K562 (cell line): ENCODE measurements around the gene SAMD8. TPM values are rescaled to one million over a fixed set of nuclear protein-coding genes. Genes with fewer than 3 reads are reported as not detected.

Experiments
- BRD9 ChIP-seq: fragments of 450-650 bp; IDR thresholded peaks from 2 replicates; pipeline ENCODE4 v1.6.1; 2018; ENCODE audit warnings: low read depth; ENCODE audit not compliant: partially characterized antibody
- FOXM1 ChIP-seq, 2 experiments: fragments of 450-650 bp in 1 of 2; sonication (generic) in 1 of 2; formaldehyde crosslinking in 1 of 2; IDR thresholded peaks; 2 replicates each; pipeline versions ENCODE4 v1.6.1 to v1.9.0; 2017 to 2022; ENCODE audit warnings: low read depth in 2 of 2, mild to moderate bottlenecking in 2 of 2, missing genetic modification reagents in 1 of 2, moderate library complexity in 1 of 2
- JUND ChIP-seq, 2 experiments: IDR thresholded peaks; 2 replicates in 1 of 2; 3 replicates in 1 of 2; pipeline ENCODE4 v1.6.1; 2011; ENCODE audit warnings: borderline replicate concordance in 2 of 2, low read depth in 2 of 2, low read length in 2 of 2, improper control_type of control experiment in 1 of 2, missing biosample characterization in 1 of 2, missing genetic modification characterization in 1 of 2, missing genetic modification reagents in 1 of 2
- MTA1 ChIP-seq: fragments of 450-650 bp; IDR thresholded peaks from 2 replicates; pipeline ENCODE4 v1.6.1; 2017; ENCODE audit warnings: borderline replicate concordance
- NR2C1 ChIP-seq, 2 experiments: fragments of 450-650 bp; IDR thresholded peaks; 2 replicates each; pipeline ENCODE4 v1.6.1; 2017; ENCODE audit warnings: mild to moderate bottlenecking in 2 of 2, antibody characterized with exemption in 1 of 2, inconsistent platforms in 1 of 2, missing compliant biosample characterization in 1 of 2, missing genetic modification characterization in 1 of 2
- PHF20 ChIP-seq: fragments of 450-650 bp; IDR thresholded peaks from 2 replicates; pipeline ENCODE4 v1.6.1; 2018; ENCODE audit not compliant: partially characterized antibody
- SETDB1 ChIP-seq: IDR thresholded peaks from one replicate; pipeline ENCODE4 v1.6.1; 2012; ENCODE audit warnings: low read length, control low read depth, inconsistent platforms
- SRSF1 ChIP-seq: fragments of 200-400 bp; formaldehyde crosslinking; IDR thresholded peaks from 2 replicates; pipeline ENCODE4 v1.6.1; 2017; ENCODE audit warnings: mild to moderate bottlenecking, low read depth, low read length, moderate library complexity
- STAT5A ChIP-seq: IDR thresholded peaks from 2 replicates; pipeline ENCODE4 v1.6.1; 2012; ENCODE audit warnings: low read length, inconsistent platforms, borderline replicate concordance
- ZNF133 ChIP-seq: fragments of 250-450 bp; sonication (Bioruptor Pico); IDR thresholded peaks from 2 replicates; pipeline ENCODE4 v1.4.0; 2020; ENCODE audit warnings: mild to moderate bottlenecking
- ZNF232 ChIP-seq: sonication (generic); formaldehyde crosslinking; IDR thresholded peaks from 2 replicates; pipeline ENCODE4 v1.8.0; 2022; ENCODE audit warnings: mild to moderate bottlenecking, missing genetic modification reagents
- ZNF253 ChIP-seq: fragments of 250-450 bp; sonication (Bioruptor Pico); conservative IDR thresholded peaks from 2 replicates; pipeline ENCODE4 v1.6.1; 2021; ENCODE audit warnings: mild to moderate bottlenecking
- ZNF764 ChIP-seq: fragments of 250-450 bp; sonication (Bioruptor Pico); IDR thresholded peaks from 2 replicates; pipeline ENCODE4 v1.4.0; 2020; ENCODE audit warnings: low read depth, mild to moderate bottlenecking, moderate library complexity
- polyA plus RNA-seq, 8 experiments: library from polyadenylated mRNA; depleted of rRNA in 4 of 8; stranded (reverse) in 5 of 8; unstranded in 3 of 8; fragments of >200 nt; fragmentation: Nextera tagmentation in 2 of 8; fragmentation: Illumina TruSeq in 1 of 8; extraction: Ambion mirVana in 2 of 8; extraction: Trizol in 1 of 8; gene quantifications; 2 replicates each; pipeline versions ENCODE4 v1.2.1 to v1.2.3, GENCODE V29; 2011 to 2014; ENCODE audit warnings: inconsistent platforms in 1 of 8, missing spikeins in 1 of 8
- total RNA-seq, 7 experiments: library from RNA; depleted of rRNA in 6 of 7; stranded (reverse); fragments of >200 nt in 6 of 7; fragmentation: Illumina TruSeq in 2 of 7; extraction: Trizol in 2 of 7; gene quantifications; 2 replicates each; pipeline versions ENCODE4 v1.2.1 to v1.2.3, GENCODE V29; 2011 to 2021; ENCODE audit warnings: low replicate concordance in 1 of 7
- TF ChIP-seq, protein P1 (sequence below), 2 experiments: fragments of 450-650 bp in 1 of 2; sonication (generic) in 1 of 2; formaldehyde crosslinking in 1 of 2; IDR thresholded peaks in 1 of 2; conservative IDR thresholded peaks in 1 of 2; 2 replicates each; pipeline versions ENCODE4 v1.6.1 to v1.8.1; 2016 to 2023; ENCODE audit warnings: mild to moderate bottlenecking in 2 of 2, moderate library complexity in 2 of 2, inconsistent platforms in 1 of 2, missing genetic modification reagents in 1 of 2
- TF ChIP-seq, protein P2 (sequence below): sonication (generic); IDR thresholded peaks from 2 replicates; pipeline ENCODE4 v1.6.1; 2016
- TF ChIP-seq, protein P3 (sequence below), 2 experiments: fragments of 450-650 bp; IDR thresholded peaks; 2 replicates each; pipeline ENCODE4 v1.6.1; 2016
- TF ChIP-seq, protein P4 (sequence below): fragments of 250-450 bp; sonication (Bioruptor Pico); IDR thresholded peaks from 2 replicates; pipeline ENCODE4 v1.8.0; 2021; ENCODE audit warnings: mild to moderate bottlenecking, moderate library complexity
- TF ChIP-seq, protein P5 (sequence below): fragments of 250-450 bp; sonication (Bioruptor Pico); IDR thresholded peaks from 2 replicates; pipeline ENCODE4 v1.5.0; 2021; ENCODE audit warnings: mild to moderate bottlenecking, borderline replicate concordance

The SAMD8 gene
- total and polyA plus RNA-seq, 9 of the 15 experiments (the other 6 are each of a cell fraction or from before 2014, with no cell fraction given) = 2.7 to 16.1 (median 6.2) TPM

DNA sequence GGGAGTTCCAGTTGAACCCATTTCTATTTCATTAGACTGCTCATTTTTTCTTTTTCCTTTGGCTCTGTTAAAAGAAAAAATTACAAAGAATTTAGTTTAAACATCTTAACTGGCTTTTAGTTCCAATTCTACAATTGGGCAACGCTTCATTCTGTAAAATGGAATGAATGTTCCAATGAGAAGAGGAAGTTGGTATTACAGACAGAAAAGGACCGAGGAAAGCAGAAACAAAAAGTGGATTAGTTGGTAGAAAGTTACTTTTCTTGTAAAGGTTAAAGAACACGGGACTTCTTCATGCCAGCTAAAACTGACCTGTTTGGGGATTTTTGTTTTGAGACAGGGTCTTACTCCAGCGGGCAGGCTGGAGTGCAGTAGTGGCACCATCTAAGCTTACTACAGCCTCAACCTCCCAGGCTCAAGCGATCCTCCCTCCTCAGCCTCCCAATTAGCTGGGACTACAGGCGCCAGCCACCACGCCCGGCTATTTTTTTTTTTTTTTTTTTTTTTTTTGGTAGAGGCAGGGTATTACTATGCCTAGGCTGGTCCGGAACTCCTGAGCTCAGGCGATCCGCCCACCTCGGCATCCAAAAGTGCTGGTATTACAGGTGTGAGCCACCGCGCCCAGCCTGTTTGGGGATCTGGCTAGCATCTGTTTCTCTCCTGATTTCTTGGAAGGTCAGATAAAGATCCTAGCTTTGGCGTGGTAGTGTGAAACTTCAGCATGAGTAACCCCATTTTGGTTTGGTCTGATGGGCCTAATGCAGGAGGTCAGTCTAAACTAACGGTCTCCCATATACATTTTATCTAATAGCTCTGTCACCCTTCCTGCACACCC is 97.8 kb downstream of the SAMD8 start (continued):
- TF ChIP-seq, protein P1, sequence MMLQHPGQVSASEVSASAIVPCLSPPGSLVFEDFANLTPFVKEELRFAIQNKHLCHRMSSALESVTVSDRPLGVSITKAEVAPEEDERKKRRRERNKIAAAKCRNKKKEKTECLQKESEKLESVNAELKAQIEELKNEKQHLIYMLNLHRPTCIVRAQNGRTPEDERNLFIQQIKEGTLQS (IDR thresholded peaks at IDR 0.05) = no peak
- TF ChIP-seq, protein P1 (CRISPR knock-in tag; conservative IDR thresholded peaks at IDR 0.05) = no peak
- TF ChIP-seq SETDB1 (no peak), PHF20 (no peak), ZNF133 (peak; percentile 78; the same call in 1 of the 2 replicates), FOXM1 (IDR thresholded peaks at IDR 0.05; ENCODE audit: low read depth) (no peak), FOXM1 (CRISPR knock-in tag; IDR thresholded peaks at IDR 0.05; ENCODE audit: low read depth) (no peak), ZNF764 (CRISPR knock-in tag) (no peak), NR2C1 (IDR thresholded peaks at IDR 0.05) (no peak), NR2C1 (tag; IDR thresholded peaks at IDR 0.05) (peak; percentile 89), ZNF253 (CRISPR knock-in tag) (0 out of 2 replicates have a peak, but pooled peaks have one; percentile 59), JUND (IDR thresholded peaks at IDR 0.05; ENCODE audit: borderline replicate concordance, low read depth, low read length) (no peak), JUND (tag; IDR thresholded peaks at IDR 0.05; ENCODE audit: borderline replicate concordance, low read depth, low read length) (peak; percentile 63; the same call in 1 of the 3 replicates), SRSF1 (no peak), BRD9 (no peak), MTA1 (no peak), STAT5A (no peak; the same call in 1 of the 2 replicates), ZNF232 (no peak)
- TF ChIP-seq, protein P2, sequence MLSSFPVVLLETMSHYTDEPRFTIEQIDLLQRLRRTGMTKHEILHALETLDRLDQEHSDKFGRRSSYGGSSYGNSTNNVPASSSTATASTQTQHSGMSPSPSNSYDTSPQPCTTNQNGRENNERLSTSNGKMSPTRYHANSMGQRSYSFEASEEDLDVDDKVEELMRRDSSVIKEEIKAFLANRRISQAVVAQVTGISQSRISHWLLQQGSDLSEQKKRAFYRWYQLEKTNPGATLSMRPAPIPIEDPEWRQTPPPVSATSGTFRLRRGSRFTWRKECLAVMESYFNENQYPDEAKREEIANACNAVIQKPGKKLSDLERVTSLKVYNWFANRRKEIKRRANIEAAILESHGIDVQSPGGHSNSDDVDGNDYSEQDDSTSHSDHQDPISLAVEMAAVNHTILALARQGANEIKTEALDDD = no peak; the same call in 1 of the 2 replicates
- TF ChIP-seq, protein P3, sequence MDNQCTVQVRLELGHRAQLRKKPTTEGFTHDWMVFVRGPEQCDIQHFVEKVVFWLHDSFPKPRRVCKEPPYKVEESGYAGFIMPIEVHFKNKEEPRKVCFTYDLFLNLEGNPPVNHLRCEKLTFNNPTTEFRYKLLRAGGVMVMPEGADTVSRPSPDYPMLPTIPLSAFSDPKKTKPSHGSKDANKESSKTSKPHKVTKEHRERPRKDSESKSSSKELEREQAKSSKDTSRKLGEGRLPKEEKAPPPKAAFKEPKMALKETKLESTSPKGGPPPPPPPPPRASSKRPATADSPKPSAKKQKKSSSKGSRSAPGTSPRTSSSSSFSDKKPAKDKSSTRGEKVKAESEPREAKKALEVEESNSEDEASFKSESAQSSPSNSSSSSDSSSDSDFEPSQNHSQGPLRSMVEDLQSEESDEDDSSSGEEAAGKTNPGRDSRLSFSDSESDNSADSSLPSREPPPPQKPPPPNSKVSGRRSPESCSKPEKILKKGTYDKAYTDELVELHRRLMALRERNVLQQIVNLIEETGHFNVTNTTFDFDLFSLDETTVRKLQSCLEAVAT (IDR thresholded peaks at IDR 0.05) = peak in 1 of 2 experiments; percentile 34; a peak in 1 of 4 replicates
- TF ChIP-seq, protein P4, sequence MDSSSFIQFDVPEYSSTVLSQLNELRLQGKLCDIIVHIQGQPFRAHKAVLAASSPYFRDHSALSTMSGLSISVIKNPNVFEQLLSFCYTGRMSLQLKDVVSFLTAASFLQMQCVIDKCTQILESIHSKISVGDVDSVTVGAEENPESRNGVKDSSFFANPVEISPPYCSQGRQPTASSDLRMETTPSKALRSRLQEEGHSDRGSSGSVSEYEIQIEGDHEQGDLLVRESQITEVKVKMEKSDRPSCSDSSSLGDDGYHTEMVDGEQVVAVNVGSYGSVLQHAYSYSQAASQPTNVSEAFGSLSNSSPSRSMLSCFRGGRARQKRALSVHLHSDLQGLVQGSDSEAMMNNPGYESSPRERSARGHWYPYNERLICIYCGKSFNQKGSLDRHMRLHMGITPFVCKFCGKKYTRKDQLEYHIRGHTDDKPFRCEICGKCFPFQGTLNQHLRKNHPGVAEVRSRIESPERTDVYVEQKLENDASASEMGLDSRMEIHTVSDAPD = peak; percentile 85
- TF ChIP-seq, protein P5, sequence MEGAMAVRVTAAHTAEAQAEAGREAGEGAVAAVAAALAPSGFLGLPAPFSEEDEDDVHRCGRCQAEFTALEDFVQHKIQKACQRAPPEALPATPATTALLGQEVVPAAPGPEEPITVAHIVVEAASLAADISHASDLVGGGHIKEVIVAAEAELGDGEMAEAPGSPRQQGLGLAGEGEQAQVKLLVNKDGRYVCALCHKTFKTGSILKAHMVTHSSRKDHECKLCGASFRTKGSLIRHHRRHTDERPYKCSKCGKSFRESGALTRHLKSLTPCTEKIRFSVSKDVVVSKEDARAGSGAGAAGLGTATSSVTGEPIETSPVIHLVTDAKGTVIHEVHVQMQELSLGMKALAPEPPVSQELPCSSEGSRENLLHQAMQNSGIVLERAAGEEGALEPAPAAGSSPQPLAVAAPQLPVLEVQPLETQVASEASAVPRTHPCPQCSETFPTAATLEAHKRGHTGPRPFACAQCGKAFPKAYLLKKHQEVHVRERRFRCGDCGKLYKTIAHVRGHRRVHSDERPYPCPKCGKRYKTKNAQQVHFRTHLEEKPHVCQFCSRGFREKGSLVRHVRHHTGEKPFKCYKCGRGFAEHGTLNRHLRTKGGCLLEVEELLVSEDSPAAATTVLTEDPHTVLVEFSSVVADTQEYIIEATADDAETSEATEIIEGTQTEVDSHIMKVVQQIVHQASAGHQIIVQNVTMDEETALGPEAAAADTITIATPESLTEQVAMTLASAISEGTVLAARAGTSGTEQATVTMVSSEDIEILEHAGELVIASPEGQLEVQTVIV = no peak; the same call in 1 of the 2 replicates
